Measurements from ENCODE around the gene RND2. TPM values are rescaled to one million over a fixed set of nuclear protein-coding genes. Genes with fewer than 3 reads are reported as not detected.
"Not testable (repeated sequence)": the region's sequence is repeated elsewhere in the genome, so short reads cannot be mapped to it uniquely, and the experiment has no call there.

The RND2 gene
- total and polyA plus RNA-seq, 3 donors from 2014 or later = 15.7 to 48.7 (median 33.1) TPM

DNA sequence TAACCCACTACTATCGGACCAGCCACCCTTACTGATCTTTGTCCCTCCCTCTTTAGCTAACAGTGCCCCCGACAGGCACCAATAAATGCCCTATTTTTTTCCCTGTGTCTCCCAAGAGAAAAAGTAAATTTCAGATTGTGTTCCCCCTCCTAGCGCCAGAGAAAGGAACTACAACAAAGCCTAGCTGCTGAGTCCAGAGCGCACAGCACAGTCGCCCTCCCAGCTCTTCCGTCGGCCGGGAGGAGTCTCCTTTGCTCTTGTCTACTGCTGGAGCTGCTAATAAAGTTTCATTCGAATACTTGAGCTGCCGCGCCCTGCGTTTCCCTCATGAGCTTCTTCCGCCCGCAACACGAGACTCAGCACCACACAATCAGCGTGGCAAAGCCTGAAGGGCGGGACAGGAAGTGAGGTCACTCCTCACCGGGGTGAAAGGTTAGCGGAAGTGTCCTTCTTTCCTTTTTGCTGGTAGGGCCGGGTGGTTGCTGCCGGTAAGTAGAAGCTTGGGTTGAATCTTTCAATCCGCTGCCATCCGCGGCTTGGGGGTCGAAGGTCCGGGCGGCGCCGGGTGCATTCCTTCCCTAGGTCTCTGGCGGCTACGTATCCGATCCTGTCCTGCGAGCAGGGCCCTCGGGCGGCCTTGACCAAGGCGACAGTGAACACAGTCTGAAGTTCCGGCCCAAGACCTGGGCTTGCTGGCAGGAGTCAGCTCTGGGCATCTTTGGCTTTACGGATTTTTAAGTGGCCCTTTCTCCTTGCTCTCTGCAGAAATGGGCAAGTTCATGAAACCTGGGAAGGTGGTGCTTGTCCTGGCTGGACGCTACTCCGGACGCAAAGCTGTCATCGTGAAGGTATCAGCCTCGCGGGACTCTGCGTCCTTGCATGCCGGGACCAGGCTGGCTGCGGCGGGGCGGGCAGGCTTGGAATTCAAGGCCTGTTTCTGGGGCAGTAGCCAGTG, 26.8 kb upstream of the RND2 start, which contains the start of gene RPL27:
Gene RPL27 (plus strand): TSS at position 436 of the 955 bp plus-strand sequence. CDS start 332 bp downstream, at position 768.
- peak within 1 kb of the TSS; percentile 65 to 74 for H3K27ac ChIP-seq
- TF ChIP-seq, protein P1, sequence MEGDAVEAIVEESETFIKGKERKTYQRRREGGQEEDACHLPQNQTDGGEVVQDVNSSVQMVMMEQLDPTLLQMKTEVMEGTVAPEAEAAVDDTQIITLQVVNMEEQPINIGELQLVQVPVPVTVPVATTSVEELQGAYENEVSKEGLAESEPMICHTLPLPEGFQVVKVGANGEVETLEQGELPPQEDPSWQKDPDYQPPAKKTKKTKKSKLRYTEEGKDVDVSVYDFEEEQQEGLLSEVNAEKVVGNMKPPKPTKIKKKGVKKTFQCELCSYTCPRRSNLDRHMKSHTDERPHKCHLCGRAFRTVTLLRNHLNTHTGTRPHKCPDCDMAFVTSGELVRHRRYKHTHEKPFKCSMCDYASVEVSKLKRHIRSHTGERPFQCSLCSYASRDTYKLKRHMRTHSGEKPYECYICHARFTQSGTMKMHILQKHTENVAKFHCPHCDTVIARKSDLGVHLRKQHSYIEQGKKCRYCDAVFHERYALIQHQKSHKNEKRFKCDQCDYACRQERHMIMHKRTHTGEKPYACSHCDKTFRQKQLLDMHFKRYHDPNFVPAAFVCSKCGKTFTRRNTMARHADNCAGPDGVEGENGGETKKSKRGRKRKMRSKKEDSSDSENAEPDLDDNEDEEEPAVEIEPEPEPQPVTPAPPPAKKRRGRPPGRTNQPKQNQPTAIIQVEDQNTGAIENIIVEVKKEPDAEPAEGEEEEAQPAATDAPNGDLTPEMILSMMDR (IDR thresholded peaks at IDR 0.05) = peak; percentile 91 to 99 (median 92)
- peak; percentile 55 for TF ChIP-seq POLR2A (IDR thresholded peaks at IDR 0.05)
- DNase-seq = peak; percentile 99
- H3K4me3 ChIP-seq = peak within 1 kb of the TSS; percentile 63 to 82
- WGBS, 2 donors = 0% methylated on average over 25 to 49 of the region's 49 CpGs
- no peaks in the 10 kb centered on the region for H3K36me3 ChIP-seq (ENCODE audit: low read depth, missing control alignments)
- intact Hi-C loops (cut with DNase I; ENCODE audit: low total_unique reads) = no loop called here
- no peaks in the 10 kb centered on the region for H3K27me3 ChIP-seq
- H3K4me1 ChIP-seq = peaks cover 13% of the 10 kb centered on the region
- H3K9me3 ChIP-seq = no peaks in the 10 kb centered on the region

DNA sequence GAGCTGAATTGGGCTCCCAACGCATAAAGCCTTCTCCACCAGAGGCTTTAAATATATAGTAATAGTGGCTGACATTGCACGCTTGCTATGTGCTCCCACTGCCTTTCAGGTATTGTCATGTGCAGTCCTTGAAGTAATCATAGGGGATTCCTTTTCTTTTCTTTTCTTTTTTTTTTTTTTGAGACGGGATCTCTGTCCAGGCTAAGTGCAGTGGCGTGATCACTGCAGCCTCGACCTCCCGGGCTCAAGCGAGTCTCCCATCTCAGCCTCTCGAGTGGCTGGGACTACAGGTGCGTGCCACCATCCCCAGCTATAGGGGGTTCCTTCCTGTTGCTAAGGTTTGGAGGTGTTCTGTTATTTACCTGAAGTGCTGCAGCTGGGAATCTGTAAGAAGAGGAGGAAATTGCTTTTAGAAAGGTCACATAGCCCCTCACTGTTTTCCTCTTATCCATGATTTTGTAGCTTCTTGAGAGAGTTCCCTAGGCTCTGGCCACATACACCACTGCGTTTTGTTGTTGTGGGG, 26.0 kb upstream of the RND2 start:
- H3K4me3 ChIP-seq = peak overlapping the region; percentile 63 to 82
- TF ChIP-seq, protein P1 (IDR thresholded peaks at IDR 0.05) = no peak
- no peak for TF ChIP-seq POLR2A (IDR thresholded peaks at IDR 0.05)
- DNase-seq = no peak
- intact Hi-C loops (cut with DNase I; ENCODE audit: low total_unique reads) = no loop called here
- H3K4me1 ChIP-seq = peaks cover 13% of the 10 kb centered on the region
- H3K27ac ChIP-seq = peak overlapping the region; percentile 21 to 74
- no peaks in the 10 kb centered on the region for H3K36me3 ChIP-seq (ENCODE audit: low read depth, missing control alignments)
- H3K9me3 ChIP-seq = no peaks in the 10 kb centered on the region
- 5 to 9% methylated on average over 10 of the region's 10 CpGs for WGBS, 2 donors
- no peaks in the 10 kb centered on the region for H3K27me3 ChIP-seq

DNA sequence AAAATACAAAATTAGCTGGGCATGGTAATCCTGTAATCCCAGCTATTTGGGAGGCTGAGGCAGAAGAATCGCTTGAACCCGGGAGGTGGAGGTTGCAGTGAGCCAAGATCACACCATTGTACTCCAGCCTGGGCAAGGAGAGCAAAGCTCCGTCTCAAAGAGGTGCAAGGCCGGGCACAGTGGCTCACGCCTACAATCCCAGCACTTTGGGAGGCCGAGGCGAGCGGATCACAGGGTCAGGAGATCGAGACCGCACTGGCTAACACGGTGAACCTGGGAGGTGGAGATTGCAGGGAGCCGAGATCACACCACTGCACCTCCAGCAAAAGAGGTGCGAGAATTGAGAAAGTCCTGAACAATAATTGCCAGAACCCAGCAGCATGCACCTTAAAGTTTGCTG, 24.1 kb upstream of the RND2 start:
- H3K36me3 ChIP-seq (ENCODE audit: low read depth, missing control alignments); H3K27ac ChIP-seq; H3K27me3 ChIP-seq; intact Hi-C loops (cut with DNase I; ENCODE audit: low total_unique reads); H3K4me3 ChIP-seq; H3K9me3 ChIP-seq; DNase-seq: not testable (repeated sequence)
- peaks cover 13% of the 10 kb centered on the region for H3K4me1 ChIP-seq
- WGBS, 2 donors = 94 to 96% methylated on average over 11 to 13 of the region's 13 CpGs

DNA sequence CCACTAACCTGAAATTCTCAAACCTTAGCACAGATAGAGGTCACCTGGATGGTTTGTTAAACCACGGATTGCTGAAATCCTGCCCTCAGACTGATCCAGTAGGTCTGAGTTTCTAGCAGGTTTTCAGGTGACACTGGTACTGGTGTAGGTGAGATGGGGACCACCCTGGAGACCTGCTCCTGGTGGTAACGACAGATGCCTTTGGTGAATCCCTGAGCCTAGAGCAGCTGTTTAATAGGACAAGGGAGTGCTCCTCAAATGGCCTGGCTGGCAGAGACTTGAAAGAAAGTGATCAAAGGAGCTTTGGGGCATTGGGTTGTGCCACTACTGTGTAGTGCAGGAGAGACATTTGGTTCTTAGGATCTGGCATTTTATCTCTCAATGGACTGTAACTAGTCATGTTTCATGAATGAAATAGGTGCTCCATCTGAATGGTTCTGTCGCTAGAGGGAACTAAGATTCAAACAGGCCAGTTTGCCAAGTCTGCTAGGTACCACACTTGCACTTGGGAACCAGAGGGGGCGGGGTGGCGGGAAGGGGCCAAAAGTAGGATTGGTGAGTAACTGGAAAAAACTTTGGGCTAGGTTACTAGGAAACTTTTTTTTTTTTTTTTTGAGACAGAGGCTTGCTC, 21.4 kb upstream of the RND2 start:
- intact Hi-C loops (cut with DNase I; ENCODE audit: low total_unique reads) = no loop called here

More for the DNA sequence above, 21.4 kb upstream of the RND2 start:
- DNase-seq = no peak
- 85 to 93% methylated on average over 5 of the region's 5 CpGs for WGBS, 2 donors
- no peak overlapping the region for H3K27ac ChIP-seq
- H3K27me3 ChIP-seq = no peaks in the 10 kb centered on the region
- no peaks in the 10 kb centered on the region for H3K9me3 ChIP-seq
- H3K36me3 ChIP-seq (ENCODE audit: low read depth, missing control alignments) = no peaks in the 10 kb centered on the region
- TF ChIP-seq, protein P1 (IDR thresholded peaks at IDR 0.05) = peak in 1 of 3 experiments; percentile 5
- TF ChIP-seq POLR2A (IDR thresholded peaks at IDR 0.05) = no peak
- peaks cover 8% of the 10 kb centered on the region for H3K4me1 ChIP-seq
- no peak overlapping the region for H3K4me3 ChIP-seq

Measured in testis (tissue), 3 donors.